ENCODE results near the gene CHM.
"Not testable (repeated sequence)": the region's sequence is repeated elsewhere in the genome, so short reads cannot be mapped to it uniquely, and the experiment has no call there.

The CHM gene

DNA sequence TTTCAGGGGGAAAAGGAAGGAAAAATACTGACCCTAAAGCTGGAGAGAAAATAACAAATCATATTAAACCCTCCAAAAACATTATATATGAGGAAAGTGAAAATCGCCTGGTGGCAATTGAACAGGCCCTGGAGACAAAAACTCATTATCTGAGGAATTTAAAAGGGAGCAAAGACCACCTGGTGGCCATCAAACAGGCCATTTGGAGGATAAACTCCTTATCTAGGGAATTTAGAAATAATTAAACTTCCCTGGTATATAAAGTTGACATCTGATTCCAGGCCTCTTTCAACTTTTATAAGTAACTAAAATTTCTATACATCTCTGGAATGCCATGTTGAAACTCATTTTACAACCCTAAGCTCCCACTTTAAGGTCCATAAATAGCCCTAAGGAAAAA, 35.2 kb downstream of the CHM start:
- Histone ChIP-seq H3K4me3 (ENCODE audit: low read depth, low read length) (no peak overlapping the region), H2BK12ac (ENCODE audit: low read length) (no peak overlapping the region), H2AFZ (ENCODE audit: insufficient read depth, low read length, poor library complexity) (no peak overlapping the region), H3K4me1 (ENCODE audit: control insufficient read depth in 1 of 2, insufficient read depth in 2 of 2, low read length in 2 of 2) (no peaks in the 10 kb centered on the region), H4K8ac (ENCODE audit: low read depth, low read length) (no peak overlapping the region), H4K12ac (ENCODE audit: low read depth, low read length) (no peak overlapping the region), H3K36me3 (ENCODE audit: control insufficient read depth in 1 of 2, insufficient read depth in 2 of 2, low read length in 2 of 2) (no peaks in the 10 kb centered on the region), H2BK120ac (ENCODE audit: insufficient read depth, low read length, poor library complexity) (no peak overlapping the region), H3K4me2 (ENCODE audit: low read length) (no peak overlapping the region), H3K18ac (ENCODE audit: low read length) (no peak overlapping the region), H4K91ac (ENCODE audit: low read depth, low read length) (no peak overlapping the region), H3K9ac (ENCODE audit: low read length) (no peak overlapping the region), H3K79me1 (ENCODE audit: low read length) (no peaks in the 10 kb centered on the region), H3K79me2 (ENCODE audit: control insufficient read depth, insufficient read depth, low read length, poor library complexity) (no peaks in the 10 kb centered on the region), H3K27me3 (ENCODE audit: insufficient read depth, low read length) (no peaks in the 10 kb centered on the region), H2BK5ac (ENCODE audit: low read depth, low read length, poor library complexity) (no peak overlapping the region), H3K23ac (ENCODE audit: low read length) (no peak overlapping the region), H3K14ac (ENCODE audit: low read length) (no peak overlapping the region), H3K9me3 (ENCODE audit: insufficient read depth, low read depth, low read length) (no peaks in the 10 kb centered on the region), H3K4ac (ENCODE audit: low read depth, low read length) (no peak overlapping the region), H3K27ac (ENCODE audit: low read depth, low read length) (no peak overlapping the region), H2AK5ac (ENCODE audit: low read length) (no peak overlapping the region)
- no peak for DNase-seq
- no CpG with 5 or more reads among the region's 1 CpG for WGBS (ENCODE audit: extremely low coverage, insufficient coverage, insufficient read length)

DNA sequence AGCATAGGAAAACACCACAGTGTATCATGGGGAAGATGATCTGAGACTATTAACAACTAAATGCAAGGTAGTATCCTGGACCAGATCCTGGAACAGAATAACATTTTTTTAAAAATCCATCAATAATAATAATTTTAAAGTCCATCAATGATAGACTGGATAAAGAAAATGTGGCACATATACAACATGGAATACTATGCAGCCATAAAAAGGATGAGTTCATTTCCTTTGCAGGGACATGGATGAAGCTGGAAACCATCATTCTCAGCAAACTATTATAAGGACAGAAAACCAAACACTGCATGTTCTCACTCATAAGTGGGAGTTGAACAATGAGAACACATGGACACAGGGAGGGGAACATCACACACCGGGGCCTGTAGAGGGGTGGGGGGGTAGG, 37.6 kb downstream of the CHM start:
- not testable (repeated sequence) for H2AFZ ChIP-seq (ENCODE audit: insufficient read depth, low read length, poor library complexity); H3K14ac ChIP-seq (ENCODE audit: low read length); DNase-seq; H2BK5ac ChIP-seq (ENCODE audit: low read depth, low read length, poor library complexity); H3K4me3 ChIP-seq (ENCODE audit: low read depth, low read length); H4K8ac ChIP-seq (ENCODE audit: low read depth, low read length); H3K4ac ChIP-seq (ENCODE audit: low read depth, low read length); H3K79me2 ChIP-seq (ENCODE audit: control insufficient read depth, insufficient read depth, low read length, poor library complexity); H3K79me1 ChIP-seq (ENCODE audit: low read length); H3K23ac ChIP-seq (ENCODE audit: low read length); H3K4me1 ChIP-seq (ENCODE audit: control insufficient read depth in 1 of 2, insufficient read depth in 2 of 2, low read length in 2 of 2); H2AK5ac ChIP-seq (ENCODE audit: low read length); H4K12ac ChIP-seq (ENCODE audit: low read depth, low read length); H2BK120ac ChIP-seq (ENCODE audit: insufficient read depth, low read length, poor library complexity); H3K9ac ChIP-seq (ENCODE audit: low read length); H3K4me2 ChIP-seq (ENCODE audit: low read length); H3K18ac ChIP-seq (ENCODE audit: low read length); H2BK12ac ChIP-seq (ENCODE audit: low read length); H3K9me3 ChIP-seq (ENCODE audit: insufficient read depth, low read depth, low read length); H3K27ac ChIP-seq (ENCODE audit: low read depth, low read length); H3K27me3 ChIP-seq (ENCODE audit: insufficient read depth, low read length); H3K36me3 ChIP-seq (ENCODE audit: control insufficient read depth in 1 of 2, insufficient read depth in 2 of 2, low read length in 2 of 2); H4K91ac ChIP-seq (ENCODE audit: low read depth, low read length)
- WGBS (ENCODE audit: extremely low coverage, insufficient coverage, insufficient read length): no CpG with 5 or more reads among the region's 1 CpG

DNA sequence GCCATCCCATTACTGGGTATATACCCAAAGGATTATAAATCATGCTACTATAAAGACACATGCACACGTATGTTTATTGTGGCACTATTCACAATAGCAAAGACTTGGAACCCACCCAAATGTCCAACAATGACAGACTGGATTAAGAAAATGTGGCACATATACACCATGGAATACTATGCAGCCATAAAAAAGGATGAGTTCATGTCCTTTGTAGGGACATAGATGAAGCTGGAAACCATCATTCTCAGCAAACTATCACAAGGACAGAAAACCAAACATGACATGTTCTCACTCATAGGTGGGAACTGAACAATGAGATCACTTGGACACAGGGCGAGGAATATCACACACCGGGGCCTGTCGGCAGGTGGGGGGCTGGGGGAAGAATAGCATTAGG, 39.5 kb downstream of the CHM start:
- not testable (repeated sequence) for H3K27me3 ChIP-seq (ENCODE audit: insufficient read depth, low read length); H3K4ac ChIP-seq (ENCODE audit: low read depth, low read length); H3K14ac ChIP-seq (ENCODE audit: low read length); H2BK5ac ChIP-seq (ENCODE audit: low read depth, low read length, poor library complexity); DNase-seq; H3K4me3 ChIP-seq (ENCODE audit: low read depth, low read length); H3K18ac ChIP-seq (ENCODE audit: low read length); H3K27ac ChIP-seq (ENCODE audit: low read depth, low read length); H3K23ac ChIP-seq (ENCODE audit: low read length); H3K79me1 ChIP-seq (ENCODE audit: low read length); H4K8ac ChIP-seq (ENCODE audit: low read depth, low read length); H4K91ac ChIP-seq (ENCODE audit: low read depth, low read length); H2AFZ ChIP-seq (ENCODE audit: insufficient read depth, low read length, poor library complexity); H3K4me2 ChIP-seq (ENCODE audit: low read length); H3K9ac ChIP-seq (ENCODE audit: low read length); H3K36me3 ChIP-seq (ENCODE audit: control insufficient read depth in 1 of 2, insufficient read depth in 2 of 2, low read length in 2 of 2); H3K4me1 ChIP-seq (ENCODE audit: control insufficient read depth in 1 of 2, insufficient read depth in 2 of 2, low read length in 2 of 2); H3K9me3 ChIP-seq (ENCODE audit: insufficient read depth, low read depth, low read length); H2BK12ac ChIP-seq (ENCODE audit: low read length); H2AK5ac ChIP-seq (ENCODE audit: low read length); H2BK120ac ChIP-seq (ENCODE audit: insufficient read depth, low read length, poor library complexity); H4K12ac ChIP-seq (ENCODE audit: low read depth, low read length); H3K79me2 ChIP-seq (ENCODE audit: control insufficient read depth, insufficient read depth, low read length, poor library complexity)
- no CpG with 5 or more reads among the region's 4 CpGs for WGBS (ENCODE audit: extremely low coverage, insufficient coverage, insufficient read length)

DNA sequence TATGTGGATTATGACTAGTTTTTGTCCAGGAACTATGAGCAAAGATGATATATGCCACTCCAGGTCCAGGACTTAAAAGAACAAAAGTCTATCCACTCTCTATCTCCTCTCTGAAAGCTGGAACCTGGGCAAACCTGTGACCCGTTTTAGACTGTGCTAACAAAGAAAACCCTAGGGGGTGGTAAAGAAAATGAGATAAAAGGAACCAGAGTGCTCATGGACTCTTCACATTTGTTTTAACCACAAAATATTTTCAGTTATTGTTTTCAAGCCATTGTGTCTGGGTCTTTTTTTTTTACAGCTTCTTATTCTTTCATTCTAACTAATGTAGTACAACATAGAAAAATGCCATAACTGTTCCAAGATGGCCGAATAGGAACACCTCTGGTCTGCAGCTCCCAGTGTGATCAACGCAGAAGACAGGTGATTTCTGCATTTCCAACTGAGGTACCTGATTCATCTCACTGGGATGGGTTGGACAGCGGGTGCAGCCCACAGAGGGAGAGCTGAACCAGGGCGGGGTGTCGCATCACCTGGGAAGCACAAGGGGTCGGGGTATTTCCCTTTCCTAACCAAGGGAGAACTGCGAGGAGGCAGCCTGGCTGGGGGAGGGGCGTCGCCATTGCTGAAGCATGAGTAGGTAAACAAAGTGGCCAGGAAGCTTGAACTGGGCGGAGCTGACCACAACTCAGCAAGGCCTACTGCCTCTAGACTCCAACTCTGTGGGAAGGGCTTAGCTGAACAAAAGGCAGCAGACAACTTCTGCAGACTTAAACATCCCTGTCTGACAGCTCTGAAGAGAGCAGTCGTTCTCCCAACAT, 45.1 kb downstream of the CHM start:
- Histone ChIP-seq H3K79me2 (ENCODE audit: control insufficient read depth, insufficient read depth, low read length, poor library complexity) (no peaks in the 10 kb centered on the region), H3K4me3 (ENCODE audit: low read depth, low read length) (no peak overlapping the region), H3K23ac (ENCODE audit: low read length) (no peak overlapping the region), H3K4me2 (ENCODE audit: low read length) (no peak overlapping the region), H3K79me1 (ENCODE audit: low read length) (no peaks in the 10 kb centered on the region), H4K12ac (ENCODE audit: low read depth, low read length) (no peak overlapping the region), H3K14ac (ENCODE audit: low read length) (no peak overlapping the region), H3K9ac (ENCODE audit: low read length) (no peak overlapping the region), H2AFZ (ENCODE audit: insufficient read depth, low read length, poor library complexity) (no peak overlapping the region), H3K27me3 (ENCODE audit: insufficient read depth, low read length) (no peaks in the 10 kb centered on the region), H4K8ac (ENCODE audit: low read depth, low read length) (no peak overlapping the region), H4K91ac (ENCODE audit: low read depth, low read length) (no peak overlapping the region), H2BK12ac (ENCODE audit: low read length) (no peak overlapping the region), H2BK5ac (ENCODE audit: low read depth, low read length, poor library complexity) (no peak overlapping the region), H3K9me3 (ENCODE audit: insufficient read depth, low read depth, low read length) (no peaks in the 10 kb centered on the region), H3K4me1 (ENCODE audit: control insufficient read depth in 1 of 2, insufficient read depth in 2 of 2, low read length in 2 of 2) (peaks cover 3% of the 10 kb centered on the region in 2 experiments), H2AK5ac (ENCODE audit: low read length) (no peak overlapping the region), H2BK120ac (ENCODE audit: insufficient read depth, low read length, poor library complexity) (no peak overlapping the region), H3K4ac (ENCODE audit: low read depth, low read length) (no peak overlapping the region), H3K18ac (ENCODE audit: low read length) (no peak overlapping the region), H3K36me3 (ENCODE audit: control insufficient read depth in 1 of 2, insufficient read depth in 2 of 2, low read length in 2 of 2) (no peaks in the 10 kb centered on the region), H3K27ac (ENCODE audit: low read depth, low read length) (no peak overlapping the region)
- no CpG with 5 or more reads among the region's 12 CpGs for WGBS (ENCODE audit: extremely low coverage, insufficient coverage, insufficient read length)
- DNase-seq: no peak
